C1 segment of cervical spinal cord (tissue), 14 donors: ENCODE results near the gene THBS2.
"Not testable (repeated sequence)": the region's sequence is repeated elsewhere in the genome, so short reads cannot be mapped to it uniquely, and the experiment has no call there.

Source experiments
- DNase-seq, 14 donors: peaks; one replicate each; lab custom pipeline; 2025; lab: John Stamatoyannopoulos, UW

Gene THBS2

GRCh38 chr6:169212436-169212835 is 41.2 kb downstream of the THBS2 start:
- DNase-seq: no peak

- DNase-seq: no peak
Observed at GRCh38 chr6:169211881-169212280, 41.8 kb downstream of the THBS2 start.

- DNase-seq: no peak
Observed at GRCh38 chr6:169210611-169211010, 43.0 kb downstream of the THBS2 start.

GRCh38 chr6:169208011-169208410 is 45.6 kb downstream of the THBS2 start:
- DNase-seq: no peak

GRCh38 chr6:169207482-169207881 is 46.2 kb downstream of the THBS2 start:
- DNase-seq: no peak

GRCh38 chr6:169205176-169206160 is 48.2 kb downstream of the THBS2 start:
- peak in 1 of 14 donors; percentile 25 for DNase-seq

- no peak for DNase-seq
Observed at GRCh38 chr6:169204167-169204566, 49.5 kb downstream of the THBS2 start.

GRCh38 chr6:169201985-169202384 is 51.7 kb downstream of the THBS2 start:
- no peak for DNase-seq

- no peak for DNase-seq
Observed at GRCh38 chr6:169200893-169201514, 52.6 kb downstream of the THBS2 start.

GRCh38 chr6:169199625-169200335 is 53.9 kb downstream of the THBS2 start:
- no peak for DNase-seq

- no peak for DNase-seq
Observed at GRCh38 chr6:169198885-169199284, 54.8 kb downstream of the THBS2 start.

GRCh38 chr6:169197929-169198328 is 55.7 kb downstream of the THBS2 start:
- not testable (repeated sequence) for DNase-seq

GRCh38 chr6:169196279-169196678 is 57.4 kb downstream of the THBS2 start:
- not testable (repeated sequence) for DNase-seq

GRCh38 chr6:169194737-169195136 is 58.9 kb downstream of the THBS2 start:
- DNase-seq: no peak

GRCh38 chr6:169190970-169191369 is 62.7 kb downstream of the THBS2 start:
- DNase-seq: no peak

- DNase-seq: no peak
Observed at GRCh38 chr6:169190144-169190584, 63.5 kb downstream of the THBS2 start.

- DNase-seq: no peak
Observed at GRCh38 chr6:169189686-169190085, 64.0 kb downstream of the THBS2 start.

GRCh38 chr6:169189182-169189581 is 64.5 kb downstream of the THBS2 start:
- DNase-seq: no peak

GRCh38 chr6:169188475-169188874 is 65.2 kb downstream of the THBS2 start:
- DNase-seq: no peak

GRCh38 chr6:169188051-169188470 is 65.6 kb downstream of the THBS2 start:
- no peak for DNase-seq

- DNase-seq: no peak
Observed at GRCh38 chr6:169186496-169187169, 67.0 kb downstream of the THBS2 start.
